Loucy (cell line): ENCODE results near the gene SKIC8.

Source experiments
- H2AFZ ChIP-seq: fragments of 200-600 bp; sonication (generic); 2 replicates; pipeline ENCODE4 v1.6.0; 2016; ENCODE audit warnings: antibody characterized with exemption, mild to moderate bottlenecking, low read length, moderate library complexity
- H3F3A ChIP-seq: fragments of 200-600 bp; 2 replicates; pipeline ENCODE4 v1.6.0; 2016; ENCODE audit warnings: antibody characterized with exemption, low read depth, mild to moderate bottlenecking
- H3K27me3 ChIP-seq: fragments of 200-600 bp; sonication (generic); 2 replicates; pipeline ENCODE4 v1.6.1; 2014; ENCODE audit warnings: low read length, mild to moderate bottlenecking; ENCODE audit not compliant: insufficient read depth, poor library complexity, severe bottlenecking
- H3K36me3 ChIP-seq: fragments of 200-600 bp; sonication (generic); 2 replicates; pipeline ENCODE4 v1.6.1; 2016; ENCODE audit warnings: low read length; ENCODE audit not compliant: insufficient read depth
- H3K4me1 ChIP-seq: fragments of 200-600 bp; sonication (generic); 2 replicates; pipeline ENCODE4 v1.5.1; 2014; ENCODE audit warnings: low read length, mild to moderate bottlenecking; ENCODE audit not compliant: insufficient read depth, poor library complexity, severe bottlenecking
- H3K4me2 ChIP-seq: fragments of 200-600 bp; sonication (generic); 2 replicates; pipeline ENCODE4 v1.6.0; 2014; ENCODE audit warnings: antibody characterized with exemption, low read length, low read depth, mild to moderate bottlenecking; ENCODE audit not compliant: poor library complexity, severe bottlenecking
- H3K4me3 ChIP-seq: fragments of 200-600 bp; sonication (generic); 2 replicates; pipeline ENCODE4 v1.5.1; 2014; ENCODE audit warnings: low read length, mild to moderate bottlenecking, mixed read lengths; ENCODE audit not compliant: poor library complexity, severe bottlenecking
- H3K79me2 ChIP-seq: fragments of 200-600 bp; sonication (generic); 2 replicates; pipeline ENCODE4 v1.6.1; 2014; ENCODE audit warnings: low read length; ENCODE audit not compliant: insufficient read depth
- H3K9ac ChIP-seq: fragments of 200-600 bp; sonication (generic); 2 replicates; pipeline ENCODE4 v1.6.0; 2014; ENCODE audit warnings: mild to moderate bottlenecking, low read depth, low read length, moderate library complexity; ENCODE audit not compliant: poor library complexity, severe bottlenecking
- H3K9me2 ChIP-seq: fragments of 200-600 bp; sonication (generic); replicated peaks from 2 replicates; pipeline ENCODE4 v1.6.1; 2016; ENCODE audit warnings: low read depth, low read length, mixed read lengths
- H3K9me3 ChIP-seq: fragments of 200-600 bp; sonication (generic); 2 replicates; pipeline ENCODE4 v1.6.1; 2014; ENCODE audit warnings: mild to moderate bottlenecking, antibody characterized with exemption, low read length, low read depth; ENCODE audit not compliant: insufficient read depth
- H4K20me1 ChIP-seq: fragments of 200-600 bp; sonication (generic); 2 replicates; pipeline ENCODE4 v1.6.0; 2014; ENCODE audit warnings: antibody characterized with exemption, low read length, mild to moderate bottlenecking; ENCODE audit not compliant: insufficient read depth, poor library complexity, severe bottlenecking
- CTCF ChIP-seq: fragments of 200-600 bp; sonication (generic); conservative IDR thresholded peaks from 2 replicates; pipeline ENCODE4 v1.5.1; 2014; ENCODE audit warnings: mild to moderate bottlenecking, antibody characterized with exemption, low read length
- EZH2phosphoT487 ChIP-seq: fragments of 200-600 bp; IDR thresholded peaks from 2 replicates; pipeline ENCODE4 v1.6.1; 2018; ENCODE audit warnings: antibody characterized with exemption, mild to moderate bottlenecking, moderate library complexity, borderline replicate concordance

SKIC8 gene

GRCh38 chr15:78257681-78258080 is 41.7 kb downstream of the SKIC8 start:
- Histone ChIP-seq H3K36me3 (no peaks in the 10 kb centered on the region), H3K4me3 (no peak overlapping the region), H3K27me3 (no peaks in the 10 kb centered on the region), H3K9ac (no peak overlapping the region), H3K4me1 (no peaks in the 10 kb centered on the region), H3F3A (no peaks in the 10 kb centered on the region), H2AFZ (no peak overlapping the region), H3K9me3 (no peaks in the 10 kb centered on the region), H3K4me2 (no peak overlapping the region), H4K20me1 (no peaks in the 10 kb centered on the region), H3K9me2 (no peaks in the 10 kb centered on the region), H3K79me2 (no peaks in the 10 kb centered on the region)
- no peak for TF ChIP-seq CTCF

GRCh38 chr15:78256044-78256437 is 43.4 kb downstream of the SKIC8 start:
- Histone ChIP-seq H3K9me3 (no peaks in the 10 kb centered on the region), H3K79me2 (no peaks in the 10 kb centered on the region), H3K4me2 (no peak overlapping the region), H3K9me2 (no peaks in the 10 kb centered on the region), H4K20me1 (no peaks in the 10 kb centered on the region), H3K36me3 (no peaks in the 10 kb centered on the region), H3F3A (no peaks in the 10 kb centered on the region), H3K4me3 (no peak overlapping the region), H3K9ac (no peak overlapping the region), H2AFZ (no peak overlapping the region), H3K4me1 (no peaks in the 10 kb centered on the region), H3K27me3 (no peaks in the 10 kb centered on the region)
- no peak for TF ChIP-seq CTCF
- TF ChIP-seq EZH2phosphoT487, result no peak

- H3K9me2 ChIP-seq, result no peaks in the 10 kb centered on the region
- no peaks in the 10 kb centered on the region for H3F3A ChIP-seq
- TF ChIP-seq EZH2phosphoT487, result no peak
- TF ChIP-seq CTCF, result no peak
- H2AFZ ChIP-seq, result no peak overlapping the region
- H3K9ac ChIP-seq, result no peak overlapping the region
- no peaks in the 10 kb centered on the region for H4K20me1 ChIP-seq
- no peak overlapping the region for H3K4me2 ChIP-seq
- H3K79me2 ChIP-seq, result no peaks in the 10 kb centered on the region
- H3K9me3 ChIP-seq, result no peaks in the 10 kb centered on the region
- no peaks in the 10 kb centered on the region for H3K36me3 ChIP-seq
- H3K4me3 ChIP-seq, result no peak overlapping the region
- no peaks in the 10 kb centered on the region for H3K27me3 ChIP-seq
- H3K4me1 ChIP-seq, result no peaks in the 10 kb centered on the region
Measured at GRCh38 chr15:78255421-78256043, 43.9 kb downstream of the SKIC8 start.
